C4-2B (cell line): Measurements from ENCODE around the gene AGBL1.

Experiments used
- ZFX ChIP-seq: fragments of 450-650 bp; IDR thresholded peaks from 2 replicates; pipeline ENCODE4 v1.6.1; 2017
- TF ChIP-seq, protein P1 (sequence below): fragments of 450-650 bp; conservative IDR thresholded peaks from 2 replicates; pipeline ENCODE4 v1.5.1; 2017; ENCODE audit warnings: mild to moderate bottlenecking

DNA sequence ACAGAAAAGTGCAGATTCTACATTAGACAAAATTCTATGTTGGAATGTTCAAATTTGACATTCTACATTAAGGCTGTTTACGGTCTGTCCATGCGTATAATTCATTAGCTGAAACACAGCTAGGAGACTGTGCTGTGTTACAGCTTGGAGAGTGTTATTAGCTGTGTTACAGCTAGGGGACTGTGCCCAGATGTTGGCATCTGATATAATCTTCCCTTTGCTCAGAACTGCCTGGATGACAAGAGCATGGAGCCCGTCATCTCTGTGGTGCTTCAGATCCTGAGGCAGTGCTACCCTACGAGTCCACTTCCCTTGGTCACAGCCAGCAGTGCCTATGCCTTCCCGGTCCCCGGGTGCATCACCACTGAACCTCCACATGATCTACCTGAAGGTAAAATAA is 177.0 kb downstream of the AGBL1 start:
- TF ChIP-seq, protein P1, sequence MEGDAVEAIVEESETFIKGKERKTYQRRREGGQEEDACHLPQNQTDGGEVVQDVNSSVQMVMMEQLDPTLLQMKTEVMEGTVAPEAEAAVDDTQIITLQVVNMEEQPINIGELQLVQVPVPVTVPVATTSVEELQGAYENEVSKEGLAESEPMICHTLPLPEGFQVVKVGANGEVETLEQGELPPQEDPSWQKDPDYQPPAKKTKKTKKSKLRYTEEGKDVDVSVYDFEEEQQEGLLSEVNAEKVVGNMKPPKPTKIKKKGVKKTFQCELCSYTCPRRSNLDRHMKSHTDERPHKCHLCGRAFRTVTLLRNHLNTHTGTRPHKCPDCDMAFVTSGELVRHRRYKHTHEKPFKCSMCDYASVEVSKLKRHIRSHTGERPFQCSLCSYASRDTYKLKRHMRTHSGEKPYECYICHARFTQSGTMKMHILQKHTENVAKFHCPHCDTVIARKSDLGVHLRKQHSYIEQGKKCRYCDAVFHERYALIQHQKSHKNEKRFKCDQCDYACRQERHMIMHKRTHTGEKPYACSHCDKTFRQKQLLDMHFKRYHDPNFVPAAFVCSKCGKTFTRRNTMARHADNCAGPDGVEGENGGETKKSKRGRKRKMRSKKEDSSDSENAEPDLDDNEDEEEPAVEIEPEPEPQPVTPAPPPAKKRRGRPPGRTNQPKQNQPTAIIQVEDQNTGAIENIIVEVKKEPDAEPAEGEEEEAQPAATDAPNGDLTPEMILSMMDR: no peak
- no peak for TF ChIP-seq ZFX
